Stimulated activated CD4-positive, alpha-beta T cell treated with anti-CD3 and anti-CD28 coated beads, Interleukin-15, amount 100 ng/mL, for 24 hours (primary cell): ENCODE data around the gene TDRD9.
A peak's percentile ranks its signal among the peaks of the same experiment; 100 is the strongest.
"Not testable (repeated sequence)": the region's sequence is repeated elsewhere in the genome, so short reads cannot be mapped to it uniquely, and the experiment has no call there.

Experiments
- DNase-seq: peaks from one replicate; pipeline ENCODE4 v3.0.0-alpha.2; 2020

TDRD9 gene

GRCh38 chr14:103894034-103894722, 34.1 kb upstream of the TDRD9 start:
- DNase-seq: no peak

- DNase-seq: no peak
Measured at GRCh38 chr14:103894723-103895059, 33.6 kb upstream of the TDRD9 start.

GRCh38 chr14:103896578-103896977, 31.7 kb upstream of the TDRD9 start:
- DNase-seq: no peak

- DNase-seq: no peak
Measured at GRCh38 chr14:103897075-103897947, 30.9 kb upstream of the TDRD9 start.

GRCh38 chr14:103898204-103898603, 30.1 kb upstream of the TDRD9 start:
- no peak for DNase-seq

GRCh38 chr14:103898711-103899110, 29.5 kb upstream of the TDRD9 start:
- DNase-seq: no peak

- no peak for DNase-seq
Measured at GRCh38 chr14:103899316-103899715, 28.9 kb upstream of the TDRD9 start.

- no peak for DNase-seq
Measured at GRCh38 chr14:103899833-103900232, 28.4 kb upstream of the TDRD9 start.

GRCh38 chr14:103904493-103905107, 23.7 kb upstream of the TDRD9 start:
- DNase-seq: no peak

- DNase-seq: peak; percentile 26
Measured at GRCh38 chr14:103905842-103906456, 22.3 kb upstream of the TDRD9 start.

- no peak for DNase-seq
Measured at GRCh38 chr14:103908580-103908979, 19.7 kb upstream of the TDRD9 start.

GRCh38 chr14:103909531-103910261, 18.6 kb upstream of the TDRD9 start:
- no peak for DNase-seq

GRCh38 chr14:103910262-103910935, 17.9 kb upstream of the TDRD9 start:
- DNase-seq: peak; percentile 81

- DNase-seq: no peak
Measured at GRCh38 chr14:103910984-103911383, 17.3 kb upstream of the TDRD9 start.

GRCh38 chr14:103915616-103916015, 12.6 kb upstream of the TDRD9 start:
- DNase-seq: no peak

GRCh38 chr14:103916636-103917262, 11.5 kb upstream of the TDRD9 start:
- DNase-seq: no peak

GRCh38 chr14:103920981-103921854, 7.0 kb upstream of the TDRD9 start:
- DNase-seq: peak; percentile 95

GRCh38 chr14:103921855-103922200, 6.4 kb upstream of the TDRD9 start:
- not testable (repeated sequence) for DNase-seq

- no peak for DNase-seq
Measured at GRCh38 chr14:103923863-103924262, 4.4 kb upstream of the TDRD9 start.

- DNase-seq: no peak
Measured at GRCh38 chr14:103925316-103925715, 2.9 kb upstream of the TDRD9 start.

- DNase-seq: no peak
Measured at GRCh38 chr14:103927566-103927965, 690 bp upstream of the TDRD9 start.
